ENCODE results near the gene AJAP1.

AJAP1 gene

GRCh38 chr1:4684864-4685522, 30.6 kb downstream of the AJAP1 start:
- DNase-seq, result no peak

GRCh38 chr1:4685523-4685865, 31.1 kb downstream of the AJAP1 start:
- DNase-seq, result no peak

- DNase-seq, result no peak
These were observed 33.5 kb downstream of the AJAP1 start for GRCh38 chr1:4687943-4688342.

DNA sequence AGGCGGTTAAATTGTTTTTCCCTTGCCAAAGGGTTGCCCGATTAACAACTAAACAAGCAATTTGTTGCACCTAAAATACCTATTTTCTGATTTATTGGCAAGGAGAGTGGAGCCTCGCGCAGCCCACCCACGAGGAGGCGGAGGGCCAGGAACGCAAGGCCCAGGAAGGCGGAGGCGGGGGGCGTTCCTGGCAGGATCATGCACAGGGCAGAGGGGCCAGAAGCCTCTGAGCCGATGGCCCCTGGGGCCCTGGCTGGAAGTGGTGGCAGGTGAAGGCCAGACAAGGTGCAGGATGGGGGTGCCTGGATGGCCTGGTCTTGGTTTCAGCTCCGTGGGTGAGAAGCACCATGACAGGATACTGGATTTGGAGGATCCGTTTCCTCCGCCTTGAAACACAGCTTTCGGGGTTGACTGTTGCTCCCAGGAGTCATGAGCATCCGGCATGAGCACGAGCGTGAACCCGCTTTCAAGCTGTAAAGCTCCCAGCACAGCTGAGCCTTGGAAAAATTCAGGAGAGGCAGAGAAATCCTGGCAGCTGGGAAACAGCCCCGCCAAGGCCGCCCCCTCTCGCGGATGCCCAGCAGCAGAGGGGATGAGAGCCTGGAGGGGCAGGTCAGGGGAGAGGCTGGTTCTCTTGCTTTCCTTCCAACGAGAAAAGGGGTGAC, 35.0 kb downstream of the AJAP1 start:
- DNase-seq, result no peak

GRCh38 chr1:4689941-4690635, 35.7 kb downstream of the AJAP1 start:
- no peak for DNase-seq

DNA sequence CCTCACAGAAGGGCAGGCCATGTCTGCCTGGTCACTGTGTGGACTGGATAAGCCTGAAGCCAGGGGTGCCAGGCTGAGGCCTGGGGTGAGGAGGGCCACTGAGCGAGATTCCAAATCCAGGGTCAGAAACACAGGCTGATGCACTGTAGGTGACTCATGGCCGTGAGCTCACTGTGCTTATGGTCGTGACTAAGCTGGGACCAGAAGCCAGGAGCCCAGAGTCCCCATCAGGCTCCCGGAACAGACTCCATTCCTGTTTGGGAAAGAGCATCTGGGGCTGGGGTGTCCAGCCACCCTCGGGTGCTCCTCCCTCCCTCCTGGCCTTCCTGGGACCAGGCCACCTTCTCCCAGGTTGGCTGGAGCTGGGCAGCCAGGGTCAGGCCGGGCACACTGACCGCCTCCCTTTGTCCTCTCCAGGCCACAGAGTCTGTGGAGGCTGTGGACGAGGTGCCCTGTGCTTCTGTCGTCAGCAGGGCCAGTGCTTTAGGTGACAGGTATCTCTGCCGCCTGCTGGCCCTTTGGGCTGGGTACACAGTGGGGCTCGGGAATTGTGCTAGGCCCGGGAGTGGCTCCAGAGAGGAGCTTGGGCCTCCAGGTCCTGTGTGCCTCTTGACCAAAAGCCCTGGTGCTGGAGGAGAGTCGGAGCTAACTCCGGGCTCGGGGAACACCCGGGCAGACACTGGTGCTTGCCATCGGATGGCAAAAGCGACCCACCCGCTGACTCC, 36.7 kb downstream of the AJAP1 start:
- DNase-seq, result no peak

GRCh38 chr1:4691766-4692405, 37.5 kb downstream of the AJAP1 start:
- no peak for DNase-seq

DNA sequence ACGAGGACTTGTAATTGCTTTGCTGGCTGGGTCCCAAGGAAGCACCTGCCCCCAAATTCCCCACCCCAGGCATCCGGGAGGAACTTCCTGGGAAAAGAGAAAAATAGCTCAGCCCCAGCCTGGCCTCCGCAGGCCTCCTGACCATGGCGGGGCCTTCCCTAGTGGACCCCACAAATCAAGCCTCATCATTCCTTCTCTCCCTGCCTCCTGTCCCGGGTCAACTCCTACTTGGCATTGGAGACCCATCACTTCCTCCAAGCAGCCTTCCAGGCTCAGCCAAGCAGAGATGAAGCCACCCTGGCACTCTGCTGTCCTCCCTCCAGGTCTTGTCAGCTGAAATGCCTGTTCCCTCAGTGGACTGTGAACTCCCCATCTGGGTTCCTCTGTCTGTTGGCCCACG, 38.0 kb downstream of the AJAP1 start:
- DNase-seq, result no peak

GRCh38 chr1:4693331-4693730, 38.9 kb downstream of the AJAP1 start:
- DNase-seq, result no peak

DNA sequence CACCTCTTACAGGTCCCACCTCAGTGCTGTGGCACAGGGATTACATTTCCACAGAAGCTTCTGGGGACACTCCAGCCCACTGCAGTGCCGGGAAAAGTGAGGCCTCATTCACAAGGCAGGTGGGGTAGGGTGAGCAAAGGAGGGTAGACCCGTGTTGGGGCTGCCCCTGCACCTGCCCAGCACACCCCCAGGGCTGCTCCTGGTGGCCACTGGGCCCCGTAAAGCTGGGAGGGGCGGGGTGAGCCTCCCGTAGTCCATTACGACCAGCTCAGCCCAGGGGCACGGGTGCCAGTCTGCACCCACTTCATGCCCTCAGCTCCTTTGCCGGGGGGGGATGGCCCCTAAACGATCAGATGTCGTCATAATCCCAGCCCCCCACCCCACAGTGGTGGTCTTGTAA, 39.5 kb downstream of the AJAP1 start:
- no peak for DNase-seq

- no peak for DNase-seq
These were observed 40.1 kb downstream of the AJAP1 start for GRCh38 chr1:4694492-4694891.

- DNase-seq, result no peak
These were observed 40.8 kb downstream of the AJAP1 start for GRCh38 chr1:4695241-4695640.

- no peak for DNase-seq
These were observed 41.8 kb downstream of the AJAP1 start for GRCh38 chr1:4696161-4696745.

GRCh38 chr1:4696753-4697152, 42.3 kb downstream of the AJAP1 start:
- DNase-seq, result no peak

- no peak for DNase-seq
These were observed 43.4 kb downstream of the AJAP1 start for GRCh38 chr1:4697801-4698200.

DNA sequence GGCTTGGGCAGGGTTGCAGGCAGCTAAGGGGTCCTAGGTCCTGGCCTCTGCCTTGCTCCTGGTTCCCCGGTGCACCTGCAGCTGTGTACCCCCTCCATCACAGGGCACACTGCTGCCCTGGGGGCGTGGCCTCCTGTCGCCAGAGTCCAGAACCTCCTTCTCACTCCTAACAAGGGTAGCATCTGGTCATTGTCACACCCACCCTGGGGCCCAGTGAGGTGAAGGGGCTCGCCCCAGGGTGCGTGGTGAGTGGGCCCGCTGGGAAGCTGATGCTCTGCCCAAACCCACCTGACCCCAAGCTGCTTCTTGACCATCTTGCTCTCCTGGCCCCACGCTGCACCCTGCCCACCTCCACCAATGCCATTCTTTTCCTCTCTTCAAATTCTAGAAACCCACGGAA, 44.5 kb downstream of the AJAP1 start:
- no peak for DNase-seq

DNA sequence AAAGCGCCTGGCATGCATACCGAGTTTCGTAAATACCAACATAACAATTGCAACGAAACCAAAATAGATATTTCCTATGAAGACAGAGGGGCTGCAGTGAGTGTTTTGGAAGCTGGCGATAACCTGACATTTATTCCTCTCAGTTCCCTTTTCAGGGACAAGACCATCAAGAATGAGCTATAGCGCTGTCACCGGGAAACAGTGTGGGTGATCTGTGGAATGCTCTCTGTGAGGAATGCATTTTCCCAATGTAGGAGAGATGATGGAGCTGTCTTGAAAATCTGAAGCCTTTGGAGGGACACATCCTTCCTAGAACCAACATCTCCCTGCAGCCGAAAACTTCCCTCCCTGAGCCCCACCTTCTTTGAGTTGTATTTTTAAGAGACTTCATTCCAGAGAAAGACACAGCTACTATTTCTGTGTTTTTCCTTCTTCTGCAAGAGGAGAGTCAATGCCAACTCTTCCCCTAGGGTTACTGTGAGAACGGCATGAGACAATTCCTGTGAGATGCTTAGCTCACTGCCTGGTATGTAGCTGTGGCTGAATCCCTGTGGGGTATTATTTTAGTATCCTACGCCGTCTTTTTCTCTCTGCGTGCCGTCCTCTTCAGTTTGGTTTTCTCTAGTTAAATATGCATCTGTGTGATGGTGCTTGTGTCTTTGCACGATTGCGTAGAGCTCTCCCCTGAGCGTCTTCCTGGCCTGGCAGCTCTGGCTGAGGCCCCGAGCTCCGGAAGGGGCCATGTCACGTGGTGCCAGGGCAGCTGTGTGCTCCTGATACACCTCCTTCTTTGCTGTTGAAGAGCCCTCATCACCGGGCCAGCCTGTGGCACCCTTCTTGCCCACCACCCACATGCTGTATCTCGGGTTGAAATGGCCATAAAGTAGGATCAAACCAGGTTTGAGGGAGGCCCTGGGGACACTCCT, 45.2 kb downstream of the AJAP1 start:
- DNase-seq, result no peak

GRCh38 chr1:4700801-4701200, 46.4 kb downstream of the AJAP1 start:
- no peak for DNase-seq

- no peak for DNase-seq
These were observed 46.9 kb downstream of the AJAP1 start for GRCh38 chr1:4701276-4701675.

DNA sequence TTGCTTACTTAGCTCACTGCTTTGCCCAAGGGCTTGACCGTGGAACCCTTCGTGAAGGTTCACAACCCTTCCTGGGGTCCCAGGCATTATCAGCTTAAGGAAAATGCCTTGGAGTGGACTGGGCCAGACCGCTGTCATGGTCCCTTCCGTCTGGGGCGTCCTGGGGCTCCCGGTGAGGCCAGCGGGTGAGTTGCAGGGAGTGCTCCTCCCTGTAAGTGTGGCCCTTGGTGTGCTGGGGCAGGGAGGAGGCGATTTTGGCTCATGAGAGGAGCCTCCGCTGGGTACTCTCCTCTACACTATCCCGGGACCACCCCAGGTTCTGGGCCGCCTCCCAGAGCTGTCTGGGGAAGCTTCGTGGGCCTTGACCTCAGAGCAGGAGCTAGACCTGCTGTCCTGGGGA, 48.1 kb downstream of the AJAP1 start:
- no peak for DNase-seq

- DNase-seq, result no peak
These were observed 48.5 kb downstream of the AJAP1 start for GRCh38 chr1:4702932-4703331.

- no peak for DNase-seq
These were observed 49.2 kb downstream of the AJAP1 start for GRCh38 chr1:4703646-4704045.

Data from activated gamma-delta T cell treated with Interleukin-2 at 50 U/mL for 16 hours (primary cell).